HG03280 (cell line): ENCODE data around the gene CLPSL2.

Experiments used
- ATAC-seq: cut with Tn5 transposase; IDR thresholded peaks from one replicate; pipeline ENCODE4 v1.9.1; 2021; ENCODE audit warnings: mild to moderate bottlenecking, moderate library complexity; ENCODE audit not compliant: unreplicated experiment

Gene CLPSL2

GRCh38 chr6:35786810-35787209 is 10.4 kb downstream of the CLPSL2 start:
- ATAC-seq, result no peak

- no peak for ATAC-seq
These were observed 11.1 kb downstream of the CLPSL2 start for GRCh38 chr6:35787266-35788218.

GRCh38 chr6:35788423-35788982 is 12.1 kb downstream of the CLPSL2 start:
- ATAC-seq, result no peak

- ATAC-seq, result no peak
These were observed 14.3 kb downstream of the CLPSL2 start for GRCh38 chr6:35790683-35791082.

- ATAC-seq, result no peak
These were observed 18.4 kb downstream of the CLPSL2 start for GRCh38 chr6:35794536-35795452.

GRCh38 chr6:35795453-35796071 is 19.2 kb downstream of the CLPSL2 start:
- ATAC-seq, result no peak

- ATAC-seq, result no peak
These were observed 19.8 kb downstream of the CLPSL2 start for GRCh38 chr6:35796236-35796635.

- ATAC-seq, result no peak
These were observed 21.6 kb downstream of the CLPSL2 start for GRCh38 chr6:35797837-35798526.

GRCh38 chr6:35798706-35799105 is 22.3 kb downstream of the CLPSL2 start:
- no peak for ATAC-seq

GRCh38 chr6:35801148-35801547 is 24.8 kb downstream of the CLPSL2 start:
- no peak for ATAC-seq

- ATAC-seq, result no peak
These were observed 28.8 kb downstream of the CLPSL2 start, which contains the start of gene LHFPL5 for GRCh38 chr6:35804996-35805736. TSS of gene LHFPL5 (plus strand) at chr6:35805352. CDS start at chr6:35805671, 319 bp downstream.

- no peak for ATAC-seq
These were observed 32.3 kb downstream of the CLPSL2 start for GRCh38 chr6:35808688-35809087.

GRCh38 chr6:35809809-35810208 is 33.4 kb downstream of the CLPSL2 start:
- no peak for ATAC-seq

- ATAC-seq, result no peak
These were observed 34.7 kb downstream of the CLPSL2 start for GRCh38 chr6:35810971-35811698.

GRCh38 chr6:35811699-35811995 is 35.2 kb downstream of the CLPSL2 start:
- no peak for ATAC-seq

- no peak for ATAC-seq
These were observed 41.1 kb downstream of the CLPSL2 start for GRCh38 chr6:35817515-35817914.

- no peak for ATAC-seq
These were observed 47.2 kb downstream of the CLPSL2 start for GRCh38 chr6:35823601-35824000.

GRCh38 chr6:35824552-35825192 is 48.3 kb downstream of the CLPSL2 start:
- ATAC-seq, result no peak
